Measurements from ENCODE around the gene EXT2.

GRCh38 chr11:44267006-44267749 is 171.7 kb downstream of the EXT2 start:
- TF ChIP-seq CTCF (IDR thresholded peaks at IDR 0.05 in 4 of 5, conservative IDR thresholded peaks at IDR 0.05 in 1 of 5) (no peak), POLR2A (IDR thresholded peaks at IDR 0.05) (no peak)
